HepG2 (cell line): Measurements from ENCODE around the gene MTHFR. TPM values are rescaled to one million over a fixed set of nuclear protein-coding genes. Genes with fewer than 3 reads are reported as not detected.
A peak's percentile ranks its signal among the peaks of the same experiment; 100 is the strongest.

ENCODE experiments used
- ARID4A ChIP-seq: sonication (generic); formaldehyde crosslinking; IDR thresholded peaks from 2 replicates; pipeline ENCODE4 v1.5.0; 2020; ENCODE audit warnings: mild to moderate bottlenecking, missing genetic modification reagents, borderline replicate concordance
- CERS6 ChIP-seq: sonication (generic); formaldehyde crosslinking; IDR thresholded peaks from 2 replicates; pipeline ENCODE4 v1.5.0; 2020; ENCODE audit warnings: missing genetic modification reagents
- ELK4 ChIP-seq: sonication (generic); formaldehyde crosslinking; IDR thresholded peaks from 2 replicates; pipeline ENCODE4 v1.9.0; 2021; ENCODE audit warnings: missing genetic modification reagents, borderline replicate concordance
- IKZF5 ChIP-seq: IDR thresholded peaks from 2 replicates; pipeline ENCODE4 v1.6.1; 2018; ENCODE audit warnings: missing genetic modification reagents, mild to moderate bottlenecking, missing compliant biosample characterization
- ISX ChIP-seq: sonication (generic); formaldehyde crosslinking; conservative IDR thresholded peaks from 2 replicates; pipeline ENCODE4 v1.5.0; 2020; ENCODE audit warnings: missing genetic modification reagents
- JUN ChIP-seq: sonication (generic); formaldehyde crosslinking; IDR thresholded peaks from 2 replicates; pipeline ENCODE4 v1.4.0; 2020; ENCODE audit warnings: mild to moderate bottlenecking, missing genetic modification reagents
- KLF6 ChIP-seq: IDR thresholded peaks from 2 replicates; pipeline ENCODE4 v1.8.0; 2016; ENCODE audit warnings: missing biosample characterization, missing genetic modification reagents
- MAX ChIP-seq: IDR thresholded peaks from 2 replicates; pipeline ENCODE4 v1.6.1; 2012; ENCODE audit warnings: inconsistent platforms
- MEIS2 ChIP-seq: sonication (generic); formaldehyde crosslinking; IDR thresholded peaks from 2 replicates; pipeline ENCODE4 v1.9.0; 2021; ENCODE audit warnings: mild to moderate bottlenecking, missing genetic modification reagents
- THAP8 ChIP-seq: sonication (generic); formaldehyde crosslinking; IDR thresholded peaks from 2 replicates; pipeline ENCODE4 v1.5.1; 2020; ENCODE audit warnings: missing genetic modification reagents, mild to moderate bottlenecking, borderline replicate concordance
- ZFY ChIP-seq: sonication (generic); formaldehyde crosslinking; IDR thresholded peaks from 2 replicates; pipeline ENCODE4 v1.4.0; 2020; ENCODE audit warnings: missing genetic modification reagents
- ZFYVE20 ChIP-seq: sonication (generic); formaldehyde crosslinking; IDR thresholded peaks from 2 replicates; pipeline ENCODE4 v1.8.0; 2023; ENCODE audit warnings: low read depth, mild to moderate bottlenecking, moderate library complexity, missing genetic modification reagents, borderline replicate concordance
- ZNF317 ChIP-seq: sonication (generic); formaldehyde crosslinking; IDR thresholded peaks from 2 replicates; pipeline ENCODE4 v1.5.0; 2020; ENCODE audit warnings: mild to moderate bottlenecking, missing genetic modification reagents
- ZNF354B ChIP-seq: sonication (generic); formaldehyde crosslinking; IDR thresholded peaks from 2 replicates; pipeline ENCODE4 v1.8.0; 2022; ENCODE audit warnings: mild to moderate bottlenecking, missing genetic modification reagents
- ZNF460 ChIP-seq: sonication (generic); formaldehyde crosslinking; IDR thresholded peaks from 2 replicates; pipeline ENCODE4 v1.5.1; 2020; ENCODE audit warnings: missing genetic modification reagents, mild to moderate bottlenecking, borderline replicate concordance
- ZNF512B ChIP-seq: sonication (generic); formaldehyde crosslinking; IDR thresholded peaks from 2 replicates; pipeline ENCODE4 v1.5.1; 2020; ENCODE audit warnings: missing genetic modification reagents, mild to moderate bottlenecking, borderline replicate concordance
- polyA plus RNA-seq, 8 experiments: library from polyadenylated mRNA; depleted of rRNA in 3 of 8; stranded (reverse) in 7 of 8; unstranded in 1 of 8; fragments of >200 nt; fragmentation: Illumina TruSeq in 4 of 8; extraction: Trizol in 4 of 8; gene quantifications; 2 replicates each; pipeline versions ENCODE4 v1.2.1 to v1.2.3, GENCODE V29; 2011 to 2016; ENCODE audit warnings: low read depth in 4 of 8, missing spikeins in 1 of 8, mixed read lengths in 1 of 8; ENCODE audit not compliant: insufficient read depth in 1 of 8
- total RNA-seq, 5 experiments: library from RNA; depleted of rRNA; stranded (reverse); fragments of >200 nt; fragmentation: Illumina TruSeq; extraction: Trizol; gene quantifications; 2 replicates each; pipeline ENCODE4 v1.2.3, GENCODE V29; 2016; ENCODE audit warnings: low read depth in 1 of 5

MTHFR gene
- total and polyA plus RNA-seq, 2 of the 13 experiments (the other 11 are each of a cell fraction or from before 2014, with no cell fraction given) = 3.8 to 8.2 TPM

GRCh38 chr1:11805422-11806306, at the start of gene MTHFR, which contains the start of gene CLCN6 (continued):
- TF ChIP-seq JUN (CRISPR knock-in tag) (peak; percentile 39; the same call in 1 of the 2 replicates), ZNF317 (CRISPR knock-in tag) (peak; percentile 15; the same call in 1 of the 2 replicates), MEIS2 (CRISPR knock-in tag) (peak; percentile 56), ZNF512B (no peak), ZNF354B (CRISPR knock-in tag) (no peak), ZFY (peak; percentile 73), CERS6 (CRISPR knock-in tag) (no peak), MAX (peak; percentile 90), KLF6 (CRISPR knock-in tag) (0 out of 2 replicates have a peak, but pooled peaks have one; percentile 37), ELK4 (no peak), ZNF460 (no peak), ZFYVE20 (no peak), IKZF5 (CRISPR knock-in tag) (peak; percentile 93), ARID4A (peak; percentile 94), ISX (CRISPR knock-in tag) (no peak), THAP8 (CRISPR knock-in tag) (peak; percentile 74; the same call in 1 of the 2 replicates)
